Lower lobe of right lung (tissue), 2 donors: ENCODE data around the gene ANKRD13B. TPM values are rescaled to one million over a fixed set of nuclear protein-coding genes. Genes with fewer than 3 reads are reported as not detected.

Experiments used
- ATAC-seq, 2 donors: fragments of 200-7000 bp; cut with Tn5 transposase; one replicate each; pipeline ENCODE4 v1.9.1; 2020 to 2022; ENCODE audit warnings: mild to moderate bottlenecking in 2 of 2, moderate library complexity in 2 of 2
- DNase-seq: peaks from one replicate; pipeline ENCODE4 v3.0.0-alpha.2; 2020
- H3K27ac ChIP-seq: fragments of 200-600 bp; one replicate; pipeline ENCODE4 v1.8.0; 2022
- H3K27me3 ChIP-seq: fragments of 200-600 bp; one replicate; pipeline ENCODE4 v1.8.0; 2022; ENCODE audit warnings: low read depth
- H3K36me3 ChIP-seq: fragments of 200-600 bp; one replicate; pipeline ENCODE4 v1.8.0; 2022; ENCODE audit warnings: mild to moderate bottlenecking
- H3K4me1 ChIP-seq: fragments of 200-600 bp; one replicate; pipeline ENCODE4 v1.8.0; 2022
- H3K4me3 ChIP-seq: fragments of 200-600 bp; one replicate; pipeline ENCODE4 v1.8.0; 2022; ENCODE audit warnings: mild to moderate bottlenecking
- H3K9me3 ChIP-seq: fragments of 200-600 bp; one replicate; pipeline ENCODE4 v1.8.0; 2022
- CTCF ChIP-seq: fragments of 200-600 bp; IDR thresholded peaks from one replicate; pipeline ENCODE4 v1.8.0; 2022; ENCODE audit warnings: antibody characterized with exemption, mild to moderate bottlenecking
- intact Hi-C: fragments of 100-400 bp; cut with DNase I; formaldehyde crosslinking; loops from one replicate; pipeline ENCODE4 v1.11.0; 2022
- total RNA-seq: library from RNA; stranded (reverse); fragmentation: NEBNext Ultra II Directional; extraction: Animal tissue kit (Norgen Biotek cat#: 25700); gene quantifications from one replicate; pipeline ENCODE4 v1.2.1, GENCODE V29; 2021
- donor health status: DM: no; HTN: yes; CAD: no; lungs with severe emphysema.

ANKRD13B gene
- total RNA-seq, 1 donor from 2014 or later = 6.6 TPM

- TF ChIP-seq CTCF = no peak
- Histone ChIP-seq H3K4me1 (peaks cover 12% of the 10 kb centered on the region), H3K27ac (no peak overlapping the region), H3K9me3 (no peaks in the 10 kb centered on the region), H3K27me3 (no peaks in the 10 kb centered on the region), H3K4me3 (no peak overlapping the region), H3K36me3 (peaks cover 86% of the 10 kb centered on the region)
- no peak for ATAC-seq
- no peak for DNase-seq
- intact Hi-C loops = no loop called here
Measured at GRCh38 chr17:29578626-29579485, 14.1 kb upstream of the ANKRD13B start.

GRCh38 chr17:29579866-29580771, 12.8 kb upstream of the ANKRD13B start:
- Histone ChIP-seq H3K27me3 (no peaks in the 10 kb centered on the region), H3K36me3 (peaks cover 74% of the 10 kb centered on the region), H3K27ac (no peak overlapping the region), H3K4me3 (no peak overlapping the region), H3K4me1 (peaks cover 25% of the 10 kb centered on the region), H3K9me3 (no peaks in the 10 kb centered on the region)
- ATAC-seq (peak; percentile 89 to 91), DNase-seq (peak; percentile 90)
- TF ChIP-seq CTCF = peak; percentile 96
- intact Hi-C loops = no loop called here

- Histone ChIP-seq H3K36me3 (peaks cover 58% of the 10 kb centered on the region), H3K9me3 (no peaks in the 10 kb centered on the region), H3K27me3 (no peaks in the 10 kb centered on the region), H3K4me1 (peaks cover 41% of the 10 kb centered on the region), H3K27ac (no peak overlapping the region), H3K4me3 (no peak overlapping the region)
- intact Hi-C loops = no loop called here
- TF ChIP-seq CTCF = no peak
- peak; percentile 47 for DNase-seq
- no peak for ATAC-seq
Measured at GRCh38 chr17:29581583-29582253, 11.2 kb upstream of the ANKRD13B start.

GRCh38 chr17:29582254-29582765, 10.6 kb upstream of the ANKRD13B start:
- Histone ChIP-seq H3K9me3 (no peaks in the 10 kb centered on the region), H3K4me3 (no peak overlapping the region), H3K27me3 (no peaks in the 10 kb centered on the region), H3K4me1 (peaks cover 46% of the 10 kb centered on the region), H3K36me3 (peaks cover 52% of the 10 kb centered on the region), H3K27ac (no peak overlapping the region)
- ATAC-seq = no peak
- intact Hi-C loops = no loop called here
- no peak for TF ChIP-seq CTCF
- DNase-seq = no peak

DNA sequence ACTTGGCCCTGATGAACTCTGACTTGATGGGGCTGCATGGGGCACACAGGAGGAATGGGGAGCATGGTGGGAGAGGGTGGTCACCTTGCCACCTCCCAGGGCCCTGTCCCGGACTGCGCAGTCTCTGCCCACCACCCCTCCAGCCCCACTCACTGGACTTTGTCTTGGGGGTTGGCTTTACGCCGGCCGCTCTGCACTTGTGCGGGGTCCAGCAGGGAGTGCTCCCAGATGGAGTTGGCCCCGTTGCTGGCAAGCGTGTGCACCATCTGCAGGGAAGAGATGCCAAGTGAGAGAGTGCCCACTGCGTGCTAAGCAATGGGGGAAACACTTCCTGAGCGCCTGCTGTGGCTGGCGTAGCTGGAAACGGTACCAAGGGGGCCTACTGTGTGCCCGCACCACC, 10.2 kb upstream of the ANKRD13B start:
- H3K4me1 ChIP-seq = peaks cover 51% of the 10 kb centered on the region
- DNase-seq = no peak
- no peak for TF ChIP-seq CTCF
- H3K36me3 ChIP-seq = peaks cover 47% of the 10 kb centered on the region
- intact Hi-C loops = no loop called here
- H3K4me3 ChIP-seq = no peak overlapping the region
- no peaks in the 10 kb centered on the region for H3K9me3 ChIP-seq
- no peak overlapping the region for H3K27ac ChIP-seq
- H3K27me3 ChIP-seq = no peaks in the 10 kb centered on the region
- no peak for ATAC-seq
